ENCODE measurements around the gene CCDC141. TPM values are rescaled to one million over a fixed set of nuclear protein-coding genes. Genes with fewer than 3 reads are reported as not detected.

CCDC141 gene
- polyA plus RNA-seq, 1 donor, result 0.30 TPM

Other genes starting within 250 kb of the CCDC141 start
- 1.2 TPM for gene TTN, start 242.7 kb downstream of the CCDC141 start, polyA plus RNA-seq (ENCODE audit: insufficient read length)
- gene SESTD1, start 214.7 kb upstream of the CCDC141 start, polyA plus RNA-seq (ENCODE audit: insufficient read length), result 95.7 TPM

All from left kidney (tissue), 1 donor.